NCI-H146 treated with DMSO at 0.1 percent for 48 hours (cell line): Measurements from ENCODE around the gene KIF1B.
"Not testable (repeated sequence)": the region's sequence is repeated elsewhere in the genome, so short reads cannot be mapped to it uniquely, and the experiment has no call there.

ENCODE experiments used
- DNase-seq: peaks from one replicate; lab custom pipeline; 2025; ENCODE audit not compliant: unreplicated experiment; lab: John Stamatoyannopoulos, UW

The KIF1B gene

DNA sequence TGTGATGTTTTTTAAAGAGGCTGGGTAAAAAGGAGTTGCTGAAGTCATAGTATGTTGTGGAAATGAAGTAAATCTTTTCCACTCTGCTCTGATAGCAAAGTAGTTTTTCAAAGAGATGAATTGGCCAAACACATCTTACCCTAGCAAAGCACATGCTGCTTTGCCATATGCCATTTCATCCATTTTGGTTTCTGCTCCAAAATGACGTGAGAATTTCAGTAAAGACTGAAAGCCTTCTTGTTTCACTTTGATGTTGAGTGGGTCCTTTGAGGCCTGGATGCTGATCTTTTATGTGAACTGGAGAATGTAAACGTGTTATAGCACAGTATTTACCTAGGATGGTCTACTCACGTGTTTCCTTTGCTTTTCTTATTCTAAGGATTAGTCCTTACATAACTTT is 115.2 kb downstream of the KIF1B start:
- DNase-seq = no peak

DNA sequence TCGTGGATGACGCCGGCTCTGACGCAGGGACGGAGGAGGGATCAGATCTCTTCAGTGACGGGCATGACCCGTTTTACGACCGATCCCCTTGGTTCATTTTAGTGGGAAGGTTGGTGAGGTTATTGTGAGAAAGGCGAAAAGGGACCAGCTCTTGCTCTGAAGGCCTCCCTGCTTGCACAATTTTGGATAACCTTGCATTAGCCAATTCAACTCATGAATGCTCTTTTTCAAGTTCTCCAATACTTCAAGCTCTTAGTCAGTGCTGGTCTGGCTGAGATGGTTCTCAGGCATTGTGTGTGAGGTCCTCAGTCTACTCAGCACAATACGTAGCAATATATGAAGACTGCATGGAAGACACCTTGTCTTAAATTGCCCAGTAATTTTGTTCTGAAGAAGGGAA is 115.9 kb downstream of the KIF1B start:
- no peak for DNase-seq

DNA sequence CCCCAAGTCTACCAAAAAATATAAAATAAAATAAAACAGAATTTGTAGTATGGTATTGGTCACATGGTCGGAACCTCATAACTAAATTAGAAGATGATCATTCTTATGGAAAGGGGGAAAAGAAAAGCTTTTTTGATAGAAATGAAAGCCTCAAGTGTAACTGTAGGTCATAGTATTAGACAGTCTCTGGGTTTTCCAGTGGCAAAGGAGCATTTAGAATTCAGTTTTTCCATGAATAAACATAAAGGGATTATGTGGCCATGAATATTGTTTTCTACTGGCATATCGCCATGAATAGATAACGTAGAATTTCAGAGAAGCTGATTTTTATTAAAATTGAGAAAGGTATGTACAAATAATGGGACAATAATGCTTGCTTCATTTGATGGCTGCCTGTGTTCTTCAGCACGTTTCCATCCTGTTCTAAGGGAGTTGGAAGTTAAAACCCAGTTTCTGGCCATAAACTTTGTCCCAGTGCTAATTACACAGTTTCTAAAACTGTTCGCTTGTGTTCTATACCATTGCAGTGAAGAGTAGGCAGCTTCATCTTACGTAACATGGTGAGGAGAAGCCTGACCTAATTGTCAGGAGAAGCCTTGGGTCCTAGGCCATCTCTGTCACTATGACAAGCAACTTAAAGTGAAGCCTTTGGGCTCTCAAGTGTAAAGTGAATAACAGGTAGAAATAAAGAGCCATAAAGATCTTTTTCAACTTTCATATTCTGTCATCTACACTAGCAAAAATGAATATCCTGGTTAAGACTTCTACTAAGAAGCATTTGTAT is 118.0 kb downstream of the KIF1B start:
- DNase-seq = no peak

DNA sequence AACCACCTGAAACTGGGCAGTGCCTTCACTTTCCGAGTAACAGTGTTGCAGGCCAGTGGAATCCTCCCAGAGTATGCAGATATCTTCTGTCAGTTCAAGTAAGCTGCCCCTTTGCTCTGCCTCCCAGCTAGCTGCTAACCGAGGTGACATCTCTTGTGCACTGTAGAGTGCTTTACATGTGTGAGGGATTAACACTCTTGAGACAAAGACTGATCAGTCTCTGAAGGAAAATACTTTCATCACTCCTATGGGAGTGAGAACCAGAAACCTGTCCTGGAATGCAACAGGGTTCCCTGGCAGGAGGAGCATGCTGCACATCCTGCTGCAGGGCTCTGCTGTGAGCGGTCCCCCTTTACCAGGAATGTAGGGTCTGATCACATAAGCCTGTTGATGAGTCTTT is 127.1 kb downstream of the KIF1B start:
- no peak for DNase-seq

DNA sequence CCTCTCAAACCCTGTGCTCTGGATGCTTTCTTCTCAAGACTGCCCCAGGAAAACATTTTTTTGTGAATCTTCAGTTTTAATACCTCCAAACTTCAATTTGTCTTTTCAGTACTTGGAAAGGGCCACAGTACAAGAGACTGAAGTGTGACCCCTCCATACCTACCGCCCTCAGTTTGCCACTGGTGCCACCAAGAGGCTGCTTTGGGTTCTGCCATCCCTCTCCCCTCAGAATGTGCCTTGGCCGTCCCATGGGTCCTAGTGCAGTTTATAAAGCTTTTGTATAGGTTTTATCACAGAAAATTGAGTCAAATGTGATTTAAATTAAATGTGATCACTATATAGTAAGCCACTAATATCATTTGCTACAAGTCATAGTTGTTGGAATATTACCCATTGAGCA is 127.7 kb downstream of the KIF1B start:
- DNase-seq = no peak

DNA sequence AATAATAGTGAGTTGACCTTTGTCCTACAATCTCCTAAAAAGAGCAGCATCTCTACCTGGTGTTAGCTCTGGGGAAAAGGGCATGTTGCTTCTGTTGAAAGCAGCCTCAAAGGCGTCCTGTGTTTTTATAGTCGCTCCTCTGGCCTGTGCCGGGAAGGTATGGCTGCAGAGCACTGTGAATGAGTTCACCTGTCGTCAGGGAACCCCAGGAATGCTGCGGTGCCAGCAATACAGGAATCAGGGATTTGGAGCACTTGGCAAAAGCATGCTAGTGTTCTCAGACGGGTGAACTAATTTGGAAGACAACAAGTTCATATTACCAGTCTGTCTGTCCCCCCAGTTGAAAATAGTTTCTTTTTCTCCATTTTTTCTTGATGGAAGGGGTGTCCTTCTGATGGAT is 128.2 kb downstream of the KIF1B start:
- DNase-seq = no peak

DNA sequence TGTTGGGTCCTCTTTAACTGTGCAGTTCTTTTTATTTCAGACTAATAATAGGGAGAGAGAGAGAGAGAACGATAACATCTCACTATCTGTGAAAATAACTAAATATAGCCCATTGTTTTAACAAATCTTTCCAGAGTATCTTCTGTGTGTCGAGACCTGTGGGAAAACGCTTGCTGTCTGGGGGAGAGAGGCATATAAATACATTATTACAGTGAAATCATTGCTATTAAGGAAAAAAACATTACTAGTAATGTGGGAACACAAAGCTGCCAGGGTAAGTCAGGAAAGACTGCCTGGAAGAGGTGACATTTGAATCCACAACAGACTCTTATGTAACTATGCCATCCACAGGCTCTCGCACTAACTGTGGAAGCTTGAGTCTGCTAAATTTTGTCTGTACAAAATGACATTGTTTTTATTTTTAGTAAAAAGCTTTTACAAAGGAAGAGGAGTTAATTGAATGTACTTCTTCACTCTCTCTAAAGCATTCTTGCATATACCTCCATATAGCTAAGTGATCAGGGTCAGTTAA is 128.7 kb downstream of the KIF1B start:
- no peak for DNase-seq

DNA sequence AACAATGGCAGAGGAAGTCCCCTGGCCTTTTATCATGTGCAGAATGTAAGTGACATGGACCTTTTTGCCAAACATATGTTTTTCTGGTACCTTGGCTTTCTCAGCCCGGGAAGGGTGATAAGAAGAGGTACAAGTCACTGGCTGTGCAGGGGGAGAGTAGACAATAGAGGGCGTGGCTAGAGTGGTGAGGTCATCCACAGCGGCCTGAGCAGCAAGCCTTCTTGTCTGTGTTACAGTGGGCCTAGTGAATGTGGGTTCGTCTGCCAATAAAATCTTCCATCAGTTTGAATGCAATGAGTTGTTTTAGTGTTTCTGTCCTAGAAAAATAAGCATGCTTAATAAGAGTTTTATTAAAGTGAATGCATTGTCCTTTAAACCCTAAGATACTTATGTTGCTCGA is 129.4 kb downstream of the KIF1B start:
- DNase-seq = peak; percentile 0

DNA sequence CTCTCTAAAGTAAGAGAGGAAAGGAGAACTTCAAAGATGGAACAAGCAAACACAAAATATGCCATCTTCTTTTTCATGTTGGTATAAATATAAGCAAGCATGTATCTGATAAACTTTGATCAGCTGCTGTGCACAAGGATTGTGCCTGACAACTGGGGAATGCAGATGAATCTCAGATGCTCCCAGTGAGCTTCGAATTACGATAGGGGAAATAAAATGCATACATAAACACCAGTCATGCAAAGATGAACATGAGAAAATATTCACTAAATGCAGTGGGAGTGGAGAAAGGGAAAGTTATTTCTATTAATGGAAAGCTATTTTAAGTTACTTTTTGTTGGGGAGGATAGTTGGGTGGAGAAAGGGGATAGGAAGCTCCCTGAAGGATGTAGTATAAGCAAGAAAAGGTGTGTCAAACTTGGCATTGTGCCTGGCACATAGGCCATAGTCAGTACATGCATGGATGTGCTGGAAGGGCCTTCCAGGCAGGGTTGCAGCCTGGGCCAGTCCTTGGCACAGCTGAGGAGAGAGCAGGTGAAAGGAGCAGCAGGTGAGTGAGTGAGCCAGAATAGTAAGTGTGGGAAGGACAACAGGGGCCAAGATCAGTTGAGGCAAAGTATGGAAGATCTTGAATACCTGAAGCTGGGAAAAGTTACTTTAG is 130.7 kb downstream of the KIF1B start:
- DNase-seq = no peak

DNA sequence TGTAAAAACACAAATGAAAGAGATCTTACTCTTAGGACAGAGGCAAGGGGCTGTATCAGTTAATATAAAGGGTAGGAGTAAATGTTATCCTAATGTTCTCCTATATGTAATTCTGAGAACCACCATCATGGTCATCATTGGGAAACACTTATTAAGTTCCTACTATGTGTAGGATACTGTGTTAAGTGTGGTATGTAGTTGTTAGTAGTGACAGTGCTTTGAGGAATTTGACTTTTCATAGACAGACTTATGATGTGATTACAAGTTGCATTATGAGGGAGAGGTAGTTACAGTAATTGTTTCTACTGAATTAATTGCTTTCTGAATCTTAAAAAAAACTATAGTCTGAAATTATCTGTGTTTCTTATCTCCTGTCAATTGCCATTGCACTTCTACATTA is 136.7 kb downstream of the KIF1B start:
- no peak for DNase-seq

DNA sequence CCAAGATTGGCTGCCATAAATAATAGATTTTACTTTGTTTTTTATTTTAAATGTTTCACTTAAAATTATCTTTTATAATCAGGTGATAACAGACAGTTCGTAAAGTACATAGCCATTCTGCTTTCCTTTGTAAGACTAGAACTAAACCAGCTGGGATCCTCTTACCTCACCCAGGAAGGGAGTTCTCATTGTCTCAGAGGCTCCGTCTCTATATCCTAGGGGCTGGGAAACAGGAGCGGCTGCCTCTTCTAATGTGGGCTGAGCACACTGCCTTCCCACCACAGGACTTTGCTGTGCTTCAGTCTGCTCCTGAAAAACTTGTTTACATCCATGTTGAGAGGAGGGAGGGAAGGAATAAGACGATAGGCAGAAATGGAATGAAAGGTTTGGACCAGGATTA is 142.9 kb downstream of the KIF1B start:
- DNase-seq = no peak

DNA sequence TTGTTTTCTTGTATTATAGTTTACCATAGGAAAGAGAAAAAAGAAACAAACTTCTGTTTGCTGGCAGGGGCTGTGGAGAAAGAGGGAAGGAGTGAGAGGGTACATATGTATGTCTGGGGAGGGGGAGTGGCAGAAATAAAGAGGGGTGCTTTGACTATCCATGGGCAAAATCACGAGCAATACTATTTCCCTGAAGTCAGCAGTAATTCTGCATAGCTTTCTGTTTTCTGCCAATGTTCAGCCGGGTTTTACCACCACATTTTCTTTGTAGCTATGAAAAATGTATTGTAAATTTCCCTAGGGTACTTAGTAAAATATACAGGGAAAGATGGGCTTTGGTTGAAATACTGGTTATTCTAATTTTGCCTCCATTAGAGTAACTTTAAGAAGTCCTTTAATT is 143.3 kb downstream of the KIF1B start:
- DNase-seq = no peak

DNA sequence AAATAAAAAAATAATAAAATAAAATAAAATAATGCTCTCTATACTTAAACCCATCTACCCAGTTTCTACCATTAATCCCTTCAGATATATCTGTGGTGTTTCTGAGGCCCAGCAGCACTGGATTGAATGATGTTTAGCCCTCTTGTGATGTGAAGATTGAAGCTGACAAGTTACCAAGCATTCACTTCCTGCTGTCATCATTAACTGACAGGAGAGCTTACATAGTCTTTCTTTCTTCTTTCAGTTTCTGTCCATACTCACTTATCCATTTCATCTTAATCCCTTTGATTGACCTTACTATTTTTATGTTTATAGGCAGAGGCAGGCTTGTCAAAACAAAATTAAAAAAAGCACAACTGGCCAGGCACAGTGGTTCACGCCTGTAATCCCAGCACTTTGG is 149.7 kb downstream of the KIF1B start:
- DNase-seq = no peak

DNA sequence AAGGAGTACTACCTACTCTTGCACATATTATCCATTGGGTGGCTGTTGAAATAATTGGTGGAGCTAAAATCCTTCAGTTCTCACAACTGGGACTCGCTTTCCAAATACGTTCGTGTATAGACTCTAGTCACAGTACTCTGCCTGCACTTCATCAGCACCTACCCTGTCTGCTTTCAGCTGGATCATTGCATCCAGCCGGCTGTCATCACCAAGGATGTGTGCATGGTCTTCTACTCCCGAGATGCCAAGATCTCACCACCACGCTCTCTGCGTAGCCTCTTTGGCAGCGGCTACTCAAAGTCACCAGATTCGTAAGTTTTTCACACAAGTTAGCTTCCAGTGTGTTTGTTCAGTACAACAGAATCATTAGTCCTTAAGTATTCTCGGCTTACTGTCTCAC is 151.1 kb downstream of the KIF1B start:
- DNase-seq = no peak

DNA sequence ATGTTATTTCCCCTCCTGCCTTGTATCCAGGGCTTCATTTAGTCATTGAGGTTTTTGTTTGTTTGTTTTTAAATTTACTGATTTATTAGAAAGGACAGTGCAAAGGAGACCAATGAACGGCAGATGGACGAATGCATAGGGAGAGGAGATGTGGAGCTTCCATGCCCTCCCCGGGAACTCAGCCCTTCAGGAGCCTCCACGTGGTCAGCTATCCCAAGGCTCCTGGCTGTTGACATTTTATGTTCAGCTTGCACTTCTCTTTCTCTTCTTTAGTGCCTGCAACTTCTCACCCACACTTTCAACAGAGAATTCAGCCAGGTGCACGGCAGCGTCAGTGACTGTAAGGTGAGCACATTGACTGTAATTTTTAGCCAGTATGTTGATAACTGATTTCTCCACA is 157.8 kb downstream of the KIF1B start:
- no peak for DNase-seq

DNA sequence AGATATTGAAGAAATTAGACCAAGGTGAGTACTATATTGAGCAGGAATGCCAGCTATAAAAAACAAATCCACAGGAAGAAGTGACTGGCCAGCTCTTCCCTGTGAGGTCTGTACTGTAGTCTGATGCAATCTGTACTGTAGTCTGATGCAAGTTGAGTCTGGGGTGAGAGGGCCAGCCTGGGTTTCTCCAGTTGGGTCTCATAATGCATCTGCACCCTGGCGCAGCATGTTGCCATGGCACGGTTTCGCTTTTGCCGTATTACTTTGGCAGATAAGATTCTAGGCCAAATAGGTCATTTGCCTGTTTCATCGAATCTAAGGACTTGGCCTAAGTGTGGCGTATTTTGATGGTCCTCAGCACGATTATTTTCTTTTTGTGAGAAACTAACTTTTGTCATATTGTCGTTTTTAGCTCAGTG is 164.1 kb downstream of the KIF1B start:
- no peak for DNase-seq

DNA sequence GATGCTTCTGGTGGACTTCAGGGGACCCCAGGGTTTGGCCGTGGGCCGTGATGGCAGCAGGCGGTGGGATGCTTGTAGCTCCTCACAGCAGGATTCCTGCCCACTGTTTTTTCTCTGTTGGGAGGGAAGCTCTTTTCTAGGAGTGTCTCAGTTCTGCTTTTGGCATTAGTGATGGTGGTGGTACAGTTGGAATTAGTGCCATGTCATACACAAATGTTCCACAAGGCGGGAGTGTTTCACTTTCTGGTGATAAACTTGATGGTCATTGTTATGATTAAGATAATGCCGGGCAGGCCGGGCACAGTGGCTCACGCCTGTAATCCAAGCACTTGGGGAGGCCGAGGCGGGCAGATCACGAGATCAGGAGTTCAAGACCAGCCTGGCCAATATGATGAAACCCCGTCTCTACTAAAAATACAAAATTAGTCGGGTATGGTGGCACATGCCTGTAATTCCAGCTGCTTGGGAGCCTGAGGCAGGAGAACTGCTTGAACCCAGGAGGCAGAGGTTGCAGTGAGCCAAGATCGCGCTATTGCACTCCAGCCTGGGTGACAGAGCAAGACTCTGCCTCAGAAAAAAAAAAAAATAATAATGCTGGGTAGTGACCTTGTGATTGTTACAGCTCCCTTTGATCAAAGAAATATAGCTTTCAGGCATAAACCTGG is 167.1 kb downstream of the KIF1B start:
- DNase-seq = not testable (repeated sequence)

DNA sequence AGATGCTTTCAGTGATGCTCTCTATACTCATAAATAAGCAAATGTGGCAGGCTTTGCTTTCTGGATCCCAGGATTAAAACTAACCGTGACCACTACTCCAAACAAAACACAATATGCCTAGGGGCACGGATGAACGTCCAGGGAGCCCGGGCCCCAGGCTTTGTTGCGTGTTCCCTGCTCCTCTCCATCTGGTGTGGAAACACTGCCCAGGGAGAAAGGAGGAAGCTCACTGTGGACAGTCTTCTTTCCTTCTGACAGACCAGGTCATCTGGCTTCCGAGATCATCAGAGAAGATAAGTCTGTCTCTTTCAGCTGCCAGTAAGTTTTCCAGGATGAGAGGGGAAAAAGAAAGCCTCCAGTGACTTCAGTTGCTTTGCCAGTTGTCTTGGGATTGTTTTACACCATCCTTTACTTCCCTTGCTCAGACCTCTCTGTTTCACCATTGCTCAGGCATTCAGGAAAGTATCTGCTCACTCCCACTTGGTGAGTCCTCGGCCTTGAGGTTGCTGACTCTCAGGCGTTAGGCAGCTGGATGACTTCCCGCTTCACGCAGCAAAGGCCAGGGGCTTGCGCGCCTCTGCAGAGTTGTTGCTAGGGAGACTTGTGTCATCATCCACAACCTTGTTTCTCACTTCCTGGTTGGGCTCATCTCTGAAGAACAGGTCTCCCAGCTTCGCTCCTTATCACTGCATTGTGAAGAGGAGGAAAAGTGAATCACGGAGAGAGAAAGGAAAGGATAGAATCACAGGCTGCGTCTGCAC is 167.9 kb downstream of the KIF1B start:
- no peak for DNase-seq

DNA sequence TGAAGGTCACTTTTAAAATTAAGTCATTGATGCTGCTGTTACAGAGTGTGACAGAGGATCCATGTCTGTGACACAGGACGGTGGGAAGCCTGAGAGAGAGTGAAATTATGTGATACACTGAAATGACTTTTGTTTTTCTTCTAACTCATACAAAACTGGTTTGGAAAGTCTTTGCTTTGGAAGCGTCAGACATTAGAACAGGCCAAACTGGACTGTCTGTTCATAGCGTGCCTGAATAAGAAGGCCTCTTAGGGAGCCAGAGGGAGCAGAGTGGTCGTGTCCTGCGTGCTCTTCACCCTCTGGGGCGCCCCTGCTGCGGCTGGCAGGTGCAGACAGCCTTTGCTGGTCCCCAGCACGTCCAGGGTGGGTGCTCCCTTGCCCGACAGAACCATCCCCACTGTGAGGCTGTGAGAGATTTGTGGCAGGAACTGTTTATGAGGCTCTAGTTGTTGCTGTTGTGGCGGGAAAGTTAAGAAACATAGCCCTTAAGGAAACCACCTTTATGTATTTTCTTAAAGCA is 168.8 kb downstream of the KIF1B start:
- DNase-seq = no peak

DNA sequence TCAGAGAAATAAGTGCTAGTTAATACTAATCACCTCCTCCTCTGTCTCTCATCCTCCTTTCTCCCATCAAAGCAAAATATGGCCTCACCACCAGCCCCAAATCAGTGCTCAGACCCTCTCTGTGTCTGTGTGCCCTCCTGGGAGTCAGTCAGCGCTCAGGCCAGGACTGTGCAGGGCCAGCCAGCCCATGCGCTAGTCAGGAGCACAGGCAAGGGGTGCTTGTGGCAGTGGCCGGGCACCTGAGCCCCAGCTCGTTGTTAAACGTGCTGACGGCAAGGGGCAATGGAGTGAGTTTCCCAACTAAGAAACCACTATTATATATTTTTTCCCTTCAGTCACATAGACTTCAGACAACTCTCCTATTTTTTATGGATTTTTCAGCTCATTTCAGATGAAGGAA is 169.3 kb downstream of the KIF1B start:
- DNase-seq = no peak
